BJ (cell line): Measurements from ENCODE around the gene CLIC4. TPM values are rescaled to one million over a fixed set of nuclear protein-coding genes. Genes with fewer than 3 reads are reported as not detected.

ENCODE experiments used
- CTCF ChIA-PET: fragments of 350-600 bp; formaldehyde crosslinking; extraction: SDS; loops from one replicate; lab custom pipeline; 2021; ENCODE audit warnings: antibody characterized with exemption, inconsistent platforms; lab: Yijun Ruan, JAX
- POLR2A ChIA-PET: fragments of 300-600 bp; sonication (Branson Sonifier 250); formaldehyde crosslinking; extraction: SDS; loops from one replicate; lab custom pipeline; 2021; ENCODE audit warnings: antibody characterized with exemption; lab: Charles Lee
- DNase-seq: peaks from one replicate; pipeline ENCODE4 v3.0.0-alpha.2; 2011; ENCODE audit warnings: low read depth
- H3K27me3 ChIP-seq: 2 replicates; pipeline ENCODE4 v1.6.0; 2011; ENCODE audit warnings: low read length; ENCODE audit not compliant: control insufficient read depth, insufficient read depth
- H3K36me3 ChIP-seq: 2 replicates; pipeline ENCODE4 v1.5.1; 2011; ENCODE audit warnings: low read length; ENCODE audit not compliant: control insufficient read depth, insufficient read depth
- H3K4me3 ChIP-seq: 2 replicates; pipeline ENCODE4 v1.5.1; 2011; ENCODE audit warnings: low read depth, mild to moderate bottlenecking, control low read depth, low read length
- CTCF ChIP-seq: IDR thresholded peaks from 2 replicates; pipeline ENCODE4 v1.5.1; 2011; ENCODE audit warnings: low read depth, mild to moderate bottlenecking, control low read depth, inconsistent platforms, low read length, moderate library complexity; ENCODE audit not compliant: insufficient read depth
- polyA plus RNA-seq: library from polyadenylated mRNA; depleted of rRNA; stranded (reverse); fragments of >200 nt; gene quantifications from 2 replicates; pipeline ENCODE4 v1.2.3, GENCODE V29; 2011

CLIC4 gene
- polyA plus RNA-seq, 1 experiment, result 275 TPM

GRCh38 chr1:24873148-24873547 is 127.9 kb downstream of the CLIC4 start:
- CTCF ChIA-PET, result interaction anchor here (0.6 kb wide), 1 partner anchor 12 kb away, joined by 3 read pairs; no protein-coding TSS in a partner anchor
- POLR2A ChIA-PET, result no interaction called here
- H3K4me3 ChIP-seq, result no peak overlapping the region
- no peak for DNase-seq
- TF ChIP-seq CTCF, result no peak
- no peaks in the 10 kb centered on the region for H3K36me3 ChIP-seq
- peaks cover 9% of the 10 kb centered on the region for H3K27me3 ChIP-seq

GRCh38 chr1:24874056-24874455 is 128.8 kb downstream of the CLIC4 start:
- POLR2A ChIA-PET, result no interaction called here

GRCh38 chr1:24874611-24875234 is 129.5 kb downstream of the CLIC4 start:
- ChIA-PET CTCF (interaction anchor here (0.6 to 1.1 kb wide), 2 partner anchors 24 to 62 kb away, joined by 3 to 4 read pairs; no protein-coding TSS in a partner anchor), POLR2A (no interaction called here)
- TF ChIP-seq CTCF, result no peak
- H3K36me3 ChIP-seq, result no peaks in the 10 kb centered on the region
- peaks cover 9% of the 10 kb centered on the region for H3K27me3 ChIP-seq
- no peak overlapping the region for H3K4me3 ChIP-seq
- DNase-seq, result no peak

More at GRCh38 chr1:24874056-24874455, 128.8 kb downstream of the CLIC4 start:
- Histone ChIP-seq H3K27me3 (peaks cover 9% of the 10 kb centered on the region), H3K4me3 (no peak overlapping the region), H3K36me3 (no peaks in the 10 kb centered on the region)
- no peak for DNase-seq
- no peak for TF ChIP-seq CTCF
- CTCF ChIA-PET, result interaction anchor here (0.6 to 1.1 kb wide), 2 partner anchors 24 to 61 kb away, joined by 3 to 4 read pairs; no protein-coding TSS in a partner anchor

- Histone ChIP-seq H3K27me3 (peaks cover 12% of the 10 kb centered on the region), H3K4me3 (no peak overlapping the region), H3K36me3 (no peaks in the 10 kb centered on the region)
- CTCF ChIA-PET, result no interaction called here
- no peak for TF ChIP-seq CTCF
- POLR2A ChIA-PET, result no interaction called here
- no peak for DNase-seq
These were observed 130.0 kb downstream of the CLIC4 start for GRCh38 chr1:24875257-24875656.

GRCh38 chr1:24875991-24876506 is 130.8 kb downstream of the CLIC4 start:
- no peak for TF ChIP-seq CTCF
- no peak for DNase-seq
- CTCF ChIA-PET, result no interaction called here
- POLR2A ChIA-PET, result no interaction called here
- no peak overlapping the region for H3K4me3 ChIP-seq
- no peaks in the 10 kb centered on the region for H3K36me3 ChIP-seq
- H3K27me3 ChIP-seq, result peaks cover 12% of the 10 kb centered on the region
